Neuronal stem cell (in vitro differentiated cells): Measurements from ENCODE around the gene DQX1.

Source experiments
- DNase-seq: peaks from one replicate; pipeline ENCODE4 v3.0.0-alpha.2; 2013; ENCODE audit warnings: low spot score
- H2AFZ ChIP-seq: one replicate; pipeline ENCODE4 v1.6.1; 2013; ENCODE audit warnings: mild to moderate bottlenecking, low read length, inconsistent platforms
- H2AK5ac ChIP-seq: 2 replicates; pipeline ENCODE4 v1.6.1; 2013; ENCODE audit warnings: low read depth, mild to moderate bottlenecking, inconsistent platforms, low read length, moderate library complexity, mixed read lengths
- H2BK120ac ChIP-seq: 2 replicates; pipeline ENCODE4 v1.6.1; 2013; ENCODE audit warnings: low read depth, mild to moderate bottlenecking, inconsistent platforms, low read length, moderate library complexity, mixed read lengths
- H2BK12ac ChIP-seq: one replicate; pipeline ENCODE4 v1.6.1; 2013; ENCODE audit warnings: low read length, inconsistent platforms
- H2BK15ac ChIP-seq: 2 replicates; pipeline ENCODE4 v1.6.1; 2013; ENCODE audit warnings: mild to moderate bottlenecking, low read length, inconsistent platforms, mixed read lengths
- H2BK5ac ChIP-seq: one replicate; pipeline ENCODE4 v1.6.1; 2013; ENCODE audit warnings: inconsistent platforms, mild to moderate bottlenecking, low read length, moderate library complexity
- H3K14ac ChIP-seq: one replicate; pipeline ENCODE4 v1.6.1; 2013; ENCODE audit warnings: low read length, inconsistent platforms
- H3K18ac ChIP-seq: 2 replicates; pipeline ENCODE4 v1.6.1; 2013; ENCODE audit warnings: low read length, inconsistent platforms
- H3K23ac ChIP-seq: 2 replicates; pipeline ENCODE4 v1.6.1; 2013; ENCODE audit warnings: low read depth, mild to moderate bottlenecking, mixed read lengths, low read length, inconsistent platforms; ENCODE audit not compliant: poor library complexity
- H3K27ac ChIP-seq: replicated peaks from 3 replicates; pipeline ENCODE4 v1.5.1; 2013; ENCODE audit warnings: low read length, inconsistent platforms
- H3K27me3 ChIP-seq, 3 experiments: 2 replicates each; pipeline ENCODE4 v1.6.1; 2013; ENCODE audit warnings: low read length in 3 of 3, mild to moderate bottlenecking in 2 of 3, inconsistent platforms in 1 of 3, low read depth in 1 of 3, mixed read lengths in 1 of 3, moderate library complexity in 1 of 3; ENCODE audit not compliant: control insufficient read depth in 3 of 3, insufficient read depth in 3 of 3
- H3K36me3 ChIP-seq, 2 donors: replicated peaks in 1 of 2; 2 replicates each; pipeline ENCODE4 v1.6.1; 2013; ENCODE audit warnings: low read length in 2 of 2; ENCODE audit not compliant: control insufficient read depth in 2 of 2, insufficient read depth in 2 of 2
- H3K4ac ChIP-seq: 2 replicates; pipeline ENCODE4 v1.6.1; 2013; ENCODE audit warnings: inconsistent platforms, mild to moderate bottlenecking, low read length, moderate library complexity
- H3K4me1 ChIP-seq, 2 donors: 1 replicate in 1 of 2; 2 replicates in 1 of 2; pipeline ENCODE4 v1.6.1; 2013; ENCODE audit warnings: low read length in 2 of 2, low read depth in 1 of 2; ENCODE audit not compliant: control insufficient read depth in 2 of 2, insufficient read depth in 1 of 2
- H3K4me2 ChIP-seq: one replicate; pipeline ENCODE4 v1.6.1; 2013; ENCODE audit warnings: mild to moderate bottlenecking, low read length, inconsistent platforms; ENCODE audit not compliant: insufficient read depth, poor library complexity, severe bottlenecking
- H3K4me3 ChIP-seq, 2 donors: 2 replicates each; pipeline ENCODE4 v1.5.1; 2013; ENCODE audit warnings: low read length in 2 of 2, mild to moderate bottlenecking in 2 of 2, inconsistent platforms in 1 of 2, moderate library complexity in 1 of 2
- H3K79me1 ChIP-seq: one replicate; pipeline ENCODE4 v1.6.1; 2013; ENCODE audit warnings: low read depth, mild to moderate bottlenecking, inconsistent platforms, low read length, moderate library complexity
- H3K9ac ChIP-seq: one replicate; pipeline ENCODE4 v1.6.1; 2013; ENCODE audit warnings: mild to moderate bottlenecking, low read depth, low read length, inconsistent platforms; ENCODE audit not compliant: poor library complexity
- H3K9me3 ChIP-seq, 2 donors: replicated peaks in 1 of 2; 2 replicates each; pipeline versions ENCODE3 to v1.6.1; 2013; ENCODE audit warnings: low read length in 2 of 2, mild to moderate bottlenecking in 2 of 2, inconsistent platforms in 1 of 2, low read depth in 1 of 2, mixed read lengths in 1 of 2, moderate library complexity in 1 of 2; ENCODE audit not compliant: control insufficient read depth in 2 of 2, insufficient read depth in 1 of 2
- H4K8ac ChIP-seq: one replicate; pipeline ENCODE4 v1.6.1; 2013; ENCODE audit warnings: low read depth, mild to moderate bottlenecking, inconsistent platforms, low read length, moderate library complexity
- H4K91ac ChIP-seq: one replicate; pipeline ENCODE4 v1.6.1; 2013; ENCODE audit warnings: low read length, low read depth, mild to moderate bottlenecking, inconsistent platforms; ENCODE audit not compliant: poor library complexity
- WGBS, 2 donors: extraction: QIAGEN DNeasy Blood & Tissue Kit; methylation state at CpG; one replicate each; pipeline ENCODE4 v1.1.7; 2013; ENCODE audit warnings: missing lambda C conversion rate in 2 of 2, mixed read lengths in 1 of 2; ENCODE audit not compliant: insufficient read length in 2 of 2, insufficient replicate concordance in 1 of 2; ENCODE audit errors: extremely low coverage in 2 of 2; 5-methylcytosine and 5-hydroxymethylcytosine counted together

Gene DQX1

GRCh38 chr2:74572178-74572925 lies 46.3 kb upstream of the DQX1 start:
- Histone ChIP-seq H3K9ac (no peak overlapping the region), H3K4me3 (no peak overlapping the region)

GRCh38 chr2:74571058-74571457 lies 45.0 kb upstream of the DQX1 start:
- DNase-seq = no peak
- Histone ChIP-seq H4K91ac (no peak overlapping the region), H3K4me1 (no peaks in the 10 kb centered on the region), H2BK5ac (no peak overlapping the region), H3K36me3 (no peaks in the 10 kb centered on the region), H3K4me2 (no peak overlapping the region), H3K9ac (no peak overlapping the region), H4K8ac (no peak overlapping the region), H3K27me3 (peaks cover 0 to 59% (median 0%) of the 10 kb centered on the region in 3 experiments), H2AK5ac (no peak overlapping the region), H3K79me1 (no peaks in the 10 kb centered on the region), H3K4ac (no peak overlapping the region), H3K4me3 (no peak overlapping the region), H2BK120ac (no peak overlapping the region), H3K23ac (no peak overlapping the region), H3K27ac (no peak overlapping the region), H3K14ac (no peak overlapping the region), H3K18ac (no peak overlapping the region), H2BK15ac (no peak overlapping the region), H2BK12ac (no peak overlapping the region), H3K9me3 (no peaks in the 10 kb centered on the region), H2AFZ (no peak overlapping the region)
- no CpG with 5 or more reads among the region's 1 CpG for WGBS, 2 donors

More at GRCh38 chr2:74572178-74572925, 46.3 kb upstream of the DQX1 start:
- no peak overlapping the region for H3K14ac ChIP-seq
- H3K4me1 ChIP-seq = no peaks in the 10 kb centered on the region
- H2AK5ac ChIP-seq = no peak overlapping the region
- DNase-seq = no peak
- H2BK15ac ChIP-seq = no peak overlapping the region
- no peaks in the 10 kb centered on the region for H3K9me3 ChIP-seq
- no peak overlapping the region for H4K91ac ChIP-seq
- no peak overlapping the region for H3K4ac ChIP-seq
- no peak overlapping the region for H2BK12ac ChIP-seq
- no peak overlapping the region for H3K27ac ChIP-seq
- H3K36me3 ChIP-seq = no peaks in the 10 kb centered on the region
- H2BK120ac ChIP-seq = no peak overlapping the region
- no peak overlapping the region for H3K23ac ChIP-seq
- H3K18ac ChIP-seq = no peak overlapping the region
- H3K27me3 ChIP-seq = peaks cover 0 to 58% (median 0%) of the 10 kb centered on the region in 3 experiments
- WGBS, 2 donors = no CpG with 5 or more reads among the region's 3 CpGs
- H3K79me1 ChIP-seq = no peaks in the 10 kb centered on the region
- H3K4me2 ChIP-seq = no peak overlapping the region
- H2BK5ac ChIP-seq = no peak overlapping the region
- H4K8ac ChIP-seq = no peak overlapping the region
- H2AFZ ChIP-seq = no peak overlapping the region

- Histone ChIP-seq H3K9ac (no peak overlapping the region), H4K91ac (no peak overlapping the region), H2AFZ (no peak overlapping the region), H3K27me3 (peaks cover 0 to 51% (median 0%) of the 10 kb centered on the region in 3 experiments), H3K14ac (no peak overlapping the region), H3K4me3 (no peak overlapping the region), H2BK5ac (no peak overlapping the region), H3K4me2 (no peak overlapping the region), H2AK5ac (no peak overlapping the region), H3K18ac (no peak overlapping the region), H3K4me1 (no peaks in the 10 kb centered on the region), H3K27ac (no peak overlapping the region), H3K4ac (no peak overlapping the region), H3K79me1 (no peaks in the 10 kb centered on the region), H3K36me3 (no peaks in the 10 kb centered on the region), H3K9me3 (no peaks in the 10 kb centered on the region), H4K8ac (no peak overlapping the region), H3K23ac (no peak overlapping the region), H2BK120ac (no peak overlapping the region), H2BK15ac (no peak overlapping the region), H2BK12ac (no peak overlapping the region)
- no peak for DNase-seq
- WGBS, 2 donors = no CpG with 5 or more reads among the region's 1 CpG
These were observed 43.7 kb upstream of the DQX1 start for GRCh38 chr2:74569686-74570085.

GRCh38 chr2:74567881-74568280 lies 41.9 kb upstream of the DQX1 start:
- no peaks in the 10 kb centered on the region for H3K9me3 ChIP-seq
- no peak overlapping the region for H2BK15ac ChIP-seq
- DNase-seq = no peak
- no peak overlapping the region for H4K8ac ChIP-seq
- H3K27me3 ChIP-seq = peaks cover 0 to 58% (median 2%) of the 10 kb centered on the region in 3 experiments
- H3K27ac ChIP-seq = no peak overlapping the region
- H3K14ac ChIP-seq = no peak overlapping the region
- no peak overlapping the region for H2BK12ac ChIP-seq
- H3K4me2 ChIP-seq = no peak overlapping the region
- WGBS, 2 donors = no CpG with 5 or more reads among the region's 5 CpGs
- H3K9ac ChIP-seq = no peak overlapping the region
- no peaks in the 10 kb centered on the region for H3K36me3 ChIP-seq
- no peak overlapping the region for H3K4me3 ChIP-seq
- no peak overlapping the region for H2AFZ ChIP-seq
- H3K4me1 ChIP-seq = no peaks in the 10 kb centered on the region
- H2BK120ac ChIP-seq = no peak overlapping the region
- no peak overlapping the region for H3K4ac ChIP-seq
- H2BK5ac ChIP-seq = no peak overlapping the region
- no peak overlapping the region for H3K23ac ChIP-seq
- no peak overlapping the region for H2AK5ac ChIP-seq
- H3K18ac ChIP-seq = no peak overlapping the region
- no peak overlapping the region for H4K91ac ChIP-seq
- no peaks in the 10 kb centered on the region for H3K79me1 ChIP-seq
